HG03342 (cell line): ENCODE results near the gene PARG.
"Not testable (repeated sequence)": the region's sequence is repeated elsewhere in the genome, so short reads cannot be mapped to it uniquely, and the experiment has no call there.

ENCODE experiments used
- ATAC-seq: cut with Tn5 transposase; IDR thresholded peaks from one replicate; pipeline ENCODE4 v1.9.1; 2021; ENCODE audit warnings: mild to moderate bottlenecking, moderate library complexity; ENCODE audit not compliant: unreplicated experiment

The PARG gene

GRCh38 chr10:49941447-49942338 is at the start of gene PARG, which contains the start of gene TIMM23B:
Gene PARG (minus strand): TSS chr10:49942027. CDS start chr10:49941725, 302 bp downstream.
Gene TIMM23B (plus strand): TSS chr10:49942053. CDS start chr10:49942195, 142 bp downstream.
- ATAC-seq = peak; percentile 59

GRCh38 chr10:49988376-49988775 is 46.5 kb upstream of the PARG start, which contains the start of gene AGAP6:
Gene AGAP6 (plus strand): TSS chr10:49988406. CDS start chr10:49988716, 310 bp downstream.
- ATAC-seq = not testable (repeated sequence)

- not testable (repeated sequence) for ATAC-seq
Observed at GRCh38 chr10:49987207-49987606, 45.4 kb upstream of the PARG start.

- ATAC-seq = not testable (repeated sequence)
Observed at GRCh38 chr10:49977756-49978155, 35.9 kb upstream of the PARG start.

GRCh38 chr10:49972094-49972493 is 30.3 kb upstream of the PARG start:
- ATAC-seq = not testable (repeated sequence)

- ATAC-seq = not testable (repeated sequence)
Observed at GRCh38 chr10:49971466-49971865, 29.6 kb upstream of the PARG start.

- ATAC-seq = not testable (repeated sequence)
Observed at GRCh38 chr10:49970331-49970857, 28.6 kb upstream of the PARG start.

GRCh38 chr10:49953122-49953521 is 11.3 kb upstream of the PARG start:
- ATAC-seq = not testable (repeated sequence)

GRCh38 chr10:49952006-49952405 is 10.2 kb upstream of the PARG start:
- ATAC-seq = not testable (repeated sequence)

- not testable (repeated sequence) for ATAC-seq
Observed at GRCh38 chr10:49948737-49949136, 6.9 kb upstream of the PARG start.

- ATAC-seq = peak; percentile 64
Observed at GRCh38 chr10:49948142-49948541, 6.3 kb upstream of the PARG start.

GRCh38 chr10:49943607-49944006 is 1.8 kb upstream of the PARG start:
- not testable (repeated sequence) for ATAC-seq

- peak; percentile 26 for ATAC-seq
Observed at GRCh38 chr10:49942339-49942705, 495 bp upstream of the PARG start.

GRCh38 chr10:49931959-49932728 is 9.7 kb downstream of the PARG start:
- not testable (repeated sequence) for ATAC-seq

GRCh38 chr10:49931276-49931675 is 10.6 kb downstream of the PARG start:
- ATAC-seq = not testable (repeated sequence)

- not testable (repeated sequence) for ATAC-seq
Observed at GRCh38 chr10:49923572-49923971, 18.3 kb downstream of the PARG start.

GRCh38 chr10:49922041-49922440 is 19.8 kb downstream of the PARG start:
- ATAC-seq = not testable (repeated sequence)

GRCh38 chr10:49917927-49918326 is 23.9 kb downstream of the PARG start:
- ATAC-seq = not testable (repeated sequence)

- not testable (repeated sequence) for ATAC-seq
Observed at GRCh38 chr10:49916451-49916850, 25.4 kb downstream of the PARG start.

GRCh38 chr10:49910295-49910694 is 31.5 kb downstream of the PARG start:
- ATAC-seq = not testable (repeated sequence)
